Breast epithelium (tissue), 4 donors: Measurements from ENCODE around the gene BGLAP. TPM values are rescaled to one million over a fixed set of nuclear protein-coding genes. Genes with fewer than 3 reads are reported as not detected.

ENCODE experiments used
- DNase-seq, 2 donors: peaks; one replicate each; pipeline ENCODE4 v3.0.0-alpha.2; 2019; ENCODE audit warnings: low spot score in 2 of 2
- H3K27ac ChIP-seq, 2 donors: fragments of 200-600 bp; sonication (generic) in 1 of 2; one replicate each; pipeline ENCODE4 v1.5.1; 2016 to 2019; ENCODE audit warnings: mild to moderate bottlenecking in 1 of 2
- H3K27me3 ChIP-seq, 2 donors: fragments of 200-600 bp; sonication (generic) in 1 of 2; one replicate each; pipeline versions ENCODE4 v1.5.1 to v1.6.0; 2017 to 2019; ENCODE audit warnings: control low read depth in 1 of 2, mild to moderate bottlenecking in 1 of 2
- H3K36me3 ChIP-seq: fragments of 200-600 bp; one replicate; pipeline ENCODE4 v1.5.1; 2019
- H3K4me1 ChIP-seq, 2 donors: fragments of 200-600 bp; sonication (generic); one replicate each; pipeline ENCODE4 v1.5.1; 2016 to 2019; ENCODE audit warnings: control low read depth in 1 of 2
- H3K4me3 ChIP-seq, 3 donors: fragments of 200-600 bp; sonication (generic); 1 replicate in 2 of 3; 2 replicates in 1 of 3; pipeline ENCODE4 v1.5.1; 2016 to 2019; ENCODE audit warnings: mild to moderate bottlenecking in 3 of 3, moderate library complexity in 2 of 3
- H3K9me3 ChIP-seq, 2 donors: fragments of 200-600 bp; sonication (generic) in 1 of 2; one replicate each; pipeline ENCODE4 v1.5.1; 2016 to 2019; ENCODE audit warnings: control low read depth in 1 of 2
- POLR2A ChIP-seq: fragments of 450-650 bp; IDR thresholded peaks from one replicate; pipeline ENCODE4 v1.6.1; 2016; ENCODE audit warnings: antibody characterized with exemption, mild to moderate bottlenecking, moderate library complexity
- POLR2AphosphoS5 ChIP-seq, 3 donors: sonication (generic); formaldehyde crosslinking; IDR thresholded peaks; one replicate each; pipeline ENCODE4 v1.6.1; 2017; ENCODE audit warnings: antibody characterized with exemption in 3 of 3
- intact Hi-C: fragments of 100-400 bp; cut with DNase I; formaldehyde crosslinking; loops from one replicate; pipeline ENCODE4 v1.15.1; 2023; ENCODE audit warnings: low total_unique reads
- total RNA-seq, 3 donors: library from RNA; depleted of rRNA; stranded (reverse); fragments of >200 nt; gene quantifications; one replicate each; pipeline ENCODE4 v1.1.0, GENCODE V29; 2016
- TF ChIP-seq, protein P1 (sequence below), 3 donors: fragments of 450-650 bp; IDR thresholded peaks; one replicate each; pipeline ENCODE4 v1.5.1; 2016 to 2017; ENCODE audit warnings: antibody characterized with exemption in 3 of 3, mild to moderate bottlenecking in 3 of 3, moderate library complexity in 3 of 3

The BGLAP gene
- total RNA-seq, 3 donors from 2014 or later = 0.32 to 2.9 (median 0.98) TPM

DNA sequence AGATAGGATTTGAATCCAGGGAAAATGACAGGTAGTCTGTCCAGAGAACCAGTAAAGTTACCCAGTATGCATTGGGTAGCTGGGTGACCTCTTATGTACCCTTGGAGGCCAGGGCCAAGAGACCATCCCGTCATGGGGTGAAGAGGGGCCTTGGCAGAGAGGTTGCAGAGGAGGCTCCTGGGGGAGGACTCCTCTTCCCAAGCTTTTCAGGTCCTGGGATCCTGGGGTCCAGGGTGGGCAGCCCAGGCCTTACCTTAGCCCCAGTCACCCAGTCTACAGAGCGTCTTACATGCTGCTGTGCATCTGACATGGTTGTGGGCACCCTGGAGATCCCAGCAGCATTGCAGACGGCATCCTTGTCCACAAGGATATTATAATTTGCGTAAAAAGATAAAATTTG, 15.2 kb upstream of the BGLAP start:
- DNase-seq = no peak
- intact Hi-C loops = loop anchor here (10.0 kb wide), 1 partner anchor 142 kb away; the partner anchor contains the start of gene MEX3A
- H3K9me3 ChIP-seq = no peaks in the 10 kb centered on the region
- no peaks in the 10 kb centered on the region for H3K27me3 ChIP-seq
- H3K36me3 ChIP-seq = no peaks in the 10 kb centered on the region
- no peak overlapping the region for H3K27ac ChIP-seq
- peaks cover 0 to 8% of the 10 kb centered on the region in 2 donors for H3K4me1 ChIP-seq
- no peak overlapping the region for H3K4me3 ChIP-seq
- TF ChIP-seq POLR2A = no peak
- no peak for TF ChIP-seq POLR2AphosphoS5 (IDR thresholded peaks at IDR 0.05)
- TF ChIP-seq, protein P1, sequence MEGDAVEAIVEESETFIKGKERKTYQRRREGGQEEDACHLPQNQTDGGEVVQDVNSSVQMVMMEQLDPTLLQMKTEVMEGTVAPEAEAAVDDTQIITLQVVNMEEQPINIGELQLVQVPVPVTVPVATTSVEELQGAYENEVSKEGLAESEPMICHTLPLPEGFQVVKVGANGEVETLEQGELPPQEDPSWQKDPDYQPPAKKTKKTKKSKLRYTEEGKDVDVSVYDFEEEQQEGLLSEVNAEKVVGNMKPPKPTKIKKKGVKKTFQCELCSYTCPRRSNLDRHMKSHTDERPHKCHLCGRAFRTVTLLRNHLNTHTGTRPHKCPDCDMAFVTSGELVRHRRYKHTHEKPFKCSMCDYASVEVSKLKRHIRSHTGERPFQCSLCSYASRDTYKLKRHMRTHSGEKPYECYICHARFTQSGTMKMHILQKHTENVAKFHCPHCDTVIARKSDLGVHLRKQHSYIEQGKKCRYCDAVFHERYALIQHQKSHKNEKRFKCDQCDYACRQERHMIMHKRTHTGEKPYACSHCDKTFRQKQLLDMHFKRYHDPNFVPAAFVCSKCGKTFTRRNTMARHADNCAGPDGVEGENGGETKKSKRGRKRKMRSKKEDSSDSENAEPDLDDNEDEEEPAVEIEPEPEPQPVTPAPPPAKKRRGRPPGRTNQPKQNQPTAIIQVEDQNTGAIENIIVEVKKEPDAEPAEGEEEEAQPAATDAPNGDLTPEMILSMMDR (IDR thresholded peaks at IDR 0.05) = no peak

DNA sequence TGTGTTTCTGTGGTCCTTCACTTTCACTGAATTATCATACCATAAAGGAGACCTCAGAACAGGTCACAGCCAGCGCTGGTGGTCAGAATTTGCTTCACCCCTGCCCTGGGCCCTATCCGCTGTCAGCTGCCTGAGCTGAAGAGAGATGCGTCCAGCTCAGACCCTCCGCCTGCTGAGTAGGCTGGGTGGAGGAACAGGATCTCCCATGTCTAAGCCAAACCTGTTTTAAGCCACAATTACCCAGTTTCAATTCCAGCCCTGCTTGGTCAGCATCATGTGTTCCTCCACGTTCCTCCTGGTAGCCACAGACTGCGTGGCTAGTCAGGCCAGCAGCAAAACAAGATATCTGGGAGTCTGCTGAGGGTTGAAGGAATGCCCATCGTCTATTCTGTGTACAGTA, 13.5 kb upstream of the BGLAP start:
- TF ChIP-seq, protein P1 (IDR thresholded peaks at IDR 0.05) = no peak
- TF ChIP-seq POLR2AphosphoS5 (IDR thresholded peaks at IDR 0.05) (no peak), POLR2A (no peak)
- H3K27ac ChIP-seq = no peak overlapping the region
- DNase-seq = no peak
- H3K27me3 ChIP-seq = no peaks in the 10 kb centered on the region
- H3K36me3 ChIP-seq = no peaks in the 10 kb centered on the region
- intact Hi-C loops = loop anchor here (10.0 kb wide), 1 partner anchor 144 kb away; the partner anchor contains the start of gene MEX3A
- H3K9me3 ChIP-seq = no peaks in the 10 kb centered on the region
- peaks cover 0 to 8% of the 10 kb centered on the region in 2 donors for H3K4me1 ChIP-seq
- H3K4me3 ChIP-seq = no peak overlapping the region

DNA sequence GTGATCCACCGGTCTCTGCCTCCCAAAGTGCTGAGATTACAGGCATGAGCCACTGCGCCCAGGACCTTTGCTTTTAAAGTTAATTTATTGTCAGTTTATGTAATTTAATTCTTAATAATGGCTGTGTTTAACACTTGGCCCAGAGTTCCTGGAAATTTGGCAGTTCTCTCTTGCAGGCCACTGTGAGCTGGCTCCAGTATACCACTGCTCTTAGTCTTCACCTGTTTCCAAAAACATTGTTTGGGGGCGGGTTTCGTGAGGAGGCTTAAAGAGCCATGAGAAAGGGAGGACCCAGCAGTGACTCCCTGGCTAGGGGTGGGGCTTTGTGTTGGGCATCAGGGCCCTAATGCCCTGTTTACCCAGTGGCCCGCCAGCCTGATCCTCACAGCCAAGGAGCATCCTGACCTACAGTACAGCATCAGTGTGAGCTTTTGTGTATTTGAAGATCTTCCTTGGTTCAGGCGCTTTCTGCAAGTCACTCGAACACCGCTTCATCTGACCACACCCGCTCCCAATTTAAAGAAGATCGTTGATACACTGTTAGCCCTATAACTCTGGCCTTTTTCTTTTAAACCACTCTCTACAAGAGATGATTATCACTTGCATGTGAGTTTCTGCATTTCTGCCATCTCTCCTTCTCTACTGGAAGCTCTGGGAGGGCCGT, 12.0 kb upstream of the BGLAP start:
- H3K27ac ChIP-seq = no peak overlapping the region
- H3K4me3 ChIP-seq = no peak overlapping the region
- peaks cover 0 to 8% of the 10 kb centered on the region in 2 donors for H3K4me1 ChIP-seq
- no peaks in the 10 kb centered on the region for H3K27me3 ChIP-seq
- H3K9me3 ChIP-seq = no peaks in the 10 kb centered on the region
- no peak for TF ChIP-seq POLR2A
- intact Hi-C loops = loop anchor here (10.0 kb wide), 1 partner anchor 145 kb away; the partner anchor contains the start of gene MEX3A
- no peaks in the 10 kb centered on the region for H3K36me3 ChIP-seq
- no peak for DNase-seq

DNA sequence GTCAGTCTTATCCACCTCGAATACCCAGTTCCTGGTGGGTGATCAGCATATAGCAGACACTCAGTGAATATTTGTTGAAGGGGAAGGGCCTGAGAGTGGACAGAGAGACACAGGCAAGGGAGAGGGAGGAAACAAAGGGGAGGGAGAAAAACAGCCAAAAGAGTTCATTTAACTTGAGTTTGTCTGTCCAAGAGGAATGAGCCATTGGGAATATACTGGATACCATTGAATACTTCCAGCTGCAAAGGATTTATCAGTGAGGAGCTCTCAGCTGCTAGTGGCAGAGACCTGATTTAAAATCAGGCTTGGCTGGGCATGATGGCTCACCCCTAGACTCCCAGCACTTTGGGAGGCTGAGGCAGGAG, 11.5 kb upstream of the BGLAP start:
- H3K27ac ChIP-seq = no peak overlapping the region
- no peaks in the 10 kb centered on the region for H3K27me3 ChIP-seq
- peaks cover 0 to 3% of the 10 kb centered on the region in 2 donors for H3K4me1 ChIP-seq
- no peak overlapping the region for H3K4me3 ChIP-seq
- TF ChIP-seq POLR2A (no peak), POLR2AphosphoS5 (IDR thresholded peaks at IDR 0.05) (no peak)
- TF ChIP-seq, protein P1 (IDR thresholded peaks at IDR 0.05) = no peak
- DNase-seq = no peak
- intact Hi-C loops = no loop called here
- H3K36me3 ChIP-seq = no peaks in the 10 kb centered on the region
- H3K9me3 ChIP-seq = no peaks in the 10 kb centered on the region

DNA sequence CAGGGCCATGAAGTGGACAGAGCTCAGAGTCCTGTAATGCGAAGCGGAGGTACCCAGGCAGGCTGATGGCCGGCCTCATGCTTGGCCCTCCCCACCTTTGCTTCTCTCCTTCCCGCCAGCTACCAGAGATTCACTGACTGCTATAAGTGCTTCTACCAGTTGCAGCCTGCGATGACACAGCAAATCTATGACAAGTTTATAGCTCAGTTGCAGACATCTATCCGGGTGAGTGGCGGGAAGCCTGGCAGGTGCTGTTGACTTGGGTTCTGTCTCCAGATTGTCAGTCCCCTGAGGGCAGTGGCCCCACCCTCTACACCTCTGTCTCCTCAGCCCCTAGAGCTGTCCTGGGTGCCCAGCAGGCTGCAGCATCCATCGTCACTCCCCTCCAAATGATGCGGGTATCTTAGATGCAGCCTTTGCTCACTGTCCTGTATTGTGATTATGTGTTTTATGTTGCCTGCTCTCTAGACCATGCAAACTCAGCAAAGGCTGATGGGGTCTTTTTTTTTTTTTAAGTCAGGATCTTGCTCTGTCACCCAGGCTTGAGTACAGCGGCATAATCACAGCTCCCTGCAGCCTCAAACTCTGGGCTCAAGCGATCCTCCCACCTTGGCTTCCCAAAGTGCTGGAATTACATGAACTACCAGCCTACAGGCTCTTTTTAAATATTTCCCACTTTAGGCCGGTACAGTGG, 9.6 kb upstream of the BGLAP start:
- Histone ChIP-seq H3K9me3 (no peaks in the 10 kb centered on the region), H3K4me1 (no peaks in the 10 kb centered on the region), H3K27me3 (no peaks in the 10 kb centered on the region), H3K36me3 (no peaks in the 10 kb centered on the region), H3K4me3 (no peak overlapping the region), H3K27ac (no peak overlapping the region)
- TF ChIP-seq, protein P1 (IDR thresholded peaks at IDR 0.05) = no peak
- TF ChIP-seq POLR2A = no peak
- TF ChIP-seq POLR2AphosphoS5 (IDR thresholded peaks at IDR 0.05) = no peak
- DNase-seq = no peak
- intact Hi-C loops = no loop called here
